SJSA1 (cell line): ENCODE results near the gene FAM3D. TPM values are rescaled to one million over a fixed set of nuclear protein-coding genes. Genes with fewer than 3 reads are reported as not detected.

Experiments used
- DNase-seq, 2 experiments: peaks; one replicate each; pipeline ENCODE4 v3.0.0-alpha.2; 2015 to 2020; ENCODE audit warnings: low spot score in 2 of 2, low read depth in 1 of 2
- H3K27ac ChIP-seq: fragments of 250-450 bp; sonication (Bioruptor Pico); 2 replicates; pipeline ENCODE4 v1.5.1; 2020; ENCODE audit warnings: mild to moderate bottlenecking, moderate library complexity
- H3K27me3 ChIP-seq: fragments of 250-450 bp; sonication (Bioruptor Pico); replicated peaks from 2 replicates; pipeline ENCODE4 v1.5.1; 2020; ENCODE audit warnings: mild to moderate bottlenecking, moderate library complexity
- H3K36me3 ChIP-seq: fragments of 250-450 bp; sonication (Bioruptor Pico); 2 replicates; pipeline ENCODE4 v1.5.1; 2020; ENCODE audit warnings: mild to moderate bottlenecking
- H3K4me1 ChIP-seq: fragments of 250-450 bp; sonication (Bioruptor Pico); replicated peaks from 2 replicates; pipeline ENCODE4 v1.6.1; 2021; ENCODE audit warnings: mild to moderate bottlenecking
- H3K4me3 ChIP-seq: fragments of 250-450 bp; sonication (Bioruptor Pico); 2 replicates; pipeline ENCODE4 v1.5.1; 2020; ENCODE audit warnings: mild to moderate bottlenecking
- H3K9me3 ChIP-seq: fragments of 250-450 bp; sonication (Bioruptor Pico); replicated peaks from 2 replicates; pipeline ENCODE4 v1.5.1; 2020; ENCODE audit warnings: mild to moderate bottlenecking
- total RNA-seq: library from RNA; depleted of rRNA; stranded (reverse); fragments of >200 nt; shearing (Covaris generic); gene quantifications from 2 replicates; pipeline ENCODE4 v1.2.3, GENCODE V29; 2014

FAM3D gene
- total RNA-seq, 1 experiment from 2014 or later: not detected

DNA sequence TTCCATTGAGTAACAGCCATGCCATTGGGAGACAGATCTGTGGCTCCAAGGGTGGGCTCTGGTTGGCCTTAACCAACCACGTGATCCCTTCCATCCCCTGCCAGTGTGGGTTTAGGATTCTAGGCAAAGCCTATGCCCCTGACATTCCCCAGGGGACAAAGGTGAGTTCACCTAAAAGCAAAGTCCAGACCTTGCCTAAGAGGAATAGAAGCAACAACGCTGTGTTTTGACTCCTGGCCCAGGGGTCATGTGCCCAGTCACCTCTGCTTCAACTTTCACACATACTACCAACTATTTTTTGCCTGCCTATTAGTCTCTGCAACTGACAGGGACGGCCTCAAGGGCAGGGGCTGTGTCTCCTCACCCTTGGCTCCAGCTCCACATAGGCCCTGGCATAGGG lies 42.0 kb downstream of the FAM3D start:
- DNase-seq: no peak
- no peaks in the 10 kb centered on the region for H3K36me3 ChIP-seq
- H3K4me1 ChIP-seq: peaks cover 25% of the 10 kb centered on the region
- H3K4me3 ChIP-seq: no peak overlapping the region
- H3K27ac ChIP-seq: no peak overlapping the region
- no peaks in the 10 kb centered on the region for H3K27me3 ChIP-seq
- H3K9me3 ChIP-seq: no peaks in the 10 kb centered on the region

DNA sequence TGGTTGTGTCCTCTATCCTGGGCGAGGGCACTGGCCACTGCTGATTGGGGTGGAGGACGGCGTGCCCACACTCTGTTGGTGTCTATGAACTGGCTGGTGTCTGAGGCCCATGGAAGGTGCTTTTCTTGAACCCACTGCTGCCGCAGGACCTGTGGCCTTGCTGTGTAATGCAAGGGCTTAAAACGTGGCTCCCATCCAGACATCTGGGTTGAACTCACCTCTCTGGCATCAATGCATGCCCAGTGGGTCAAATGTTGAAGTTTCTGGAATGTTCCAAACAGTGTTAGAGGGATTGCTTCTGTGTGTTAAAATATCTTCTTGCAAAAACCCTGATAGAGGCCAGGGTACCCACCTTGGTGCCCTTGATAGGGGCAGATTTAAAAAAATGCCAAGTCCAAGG lies 42.6 kb downstream of the FAM3D start:
- Histone ChIP-seq H3K36me3 (no peaks in the 10 kb centered on the region), H3K4me1 (peaks cover 19% of the 10 kb centered on the region), H3K4me3 (no peak overlapping the region), H3K27me3 (no peaks in the 10 kb centered on the region), H3K9me3 (no peaks in the 10 kb centered on the region), H3K27ac (no peak overlapping the region)
- DNase-seq: no peak

DNA sequence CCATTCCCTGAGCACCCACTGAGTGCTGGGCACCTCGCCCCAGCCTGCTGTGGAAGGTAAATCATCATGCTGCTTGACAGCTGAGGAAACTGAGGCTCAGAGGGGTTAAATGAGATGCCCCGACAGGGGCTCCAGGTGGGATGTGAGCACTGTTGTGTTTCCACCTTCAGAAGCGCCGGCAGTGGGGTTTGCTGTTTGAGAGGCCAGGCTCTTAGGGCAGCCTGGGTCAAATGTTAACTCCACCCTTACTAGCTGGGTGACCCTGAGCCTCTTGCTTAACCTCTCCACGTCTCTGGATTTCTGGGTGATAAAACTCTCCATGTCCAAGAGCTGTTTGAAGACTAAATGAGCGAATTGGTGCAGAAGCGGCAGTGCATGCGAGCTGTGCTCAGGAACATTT lies 43.1 kb downstream of the FAM3D start:
- Histone ChIP-seq H3K4me3 (no peak overlapping the region), H3K4me1 (peaks cover 14% of the 10 kb centered on the region), H3K36me3 (no peaks in the 10 kb centered on the region), H3K9me3 (no peaks in the 10 kb centered on the region), H3K27ac (no peak overlapping the region), H3K27me3 (no peaks in the 10 kb centered on the region)
- no peak for DNase-seq

DNA sequence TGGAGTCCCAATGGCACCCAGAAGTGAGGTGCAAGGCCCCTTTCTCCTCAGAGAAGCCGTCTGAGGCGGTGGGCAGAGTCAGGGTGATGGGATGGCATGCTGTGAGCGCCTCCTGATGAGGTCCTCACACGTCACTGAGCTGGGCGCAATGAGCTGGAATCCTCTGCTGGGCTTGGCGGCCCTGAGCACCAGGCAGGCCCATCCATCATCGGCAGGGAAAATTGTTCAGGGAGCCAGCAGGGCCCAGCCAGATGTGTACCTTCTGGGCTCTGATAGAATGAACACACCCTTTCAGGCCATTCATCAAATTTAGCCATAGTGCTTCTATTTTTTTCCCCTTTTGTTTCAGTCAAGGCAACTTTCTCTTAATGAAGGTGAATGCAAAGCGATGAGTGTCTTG lies 43.7 kb downstream of the FAM3D start:
- H3K27ac ChIP-seq: no peak overlapping the region

DNA sequence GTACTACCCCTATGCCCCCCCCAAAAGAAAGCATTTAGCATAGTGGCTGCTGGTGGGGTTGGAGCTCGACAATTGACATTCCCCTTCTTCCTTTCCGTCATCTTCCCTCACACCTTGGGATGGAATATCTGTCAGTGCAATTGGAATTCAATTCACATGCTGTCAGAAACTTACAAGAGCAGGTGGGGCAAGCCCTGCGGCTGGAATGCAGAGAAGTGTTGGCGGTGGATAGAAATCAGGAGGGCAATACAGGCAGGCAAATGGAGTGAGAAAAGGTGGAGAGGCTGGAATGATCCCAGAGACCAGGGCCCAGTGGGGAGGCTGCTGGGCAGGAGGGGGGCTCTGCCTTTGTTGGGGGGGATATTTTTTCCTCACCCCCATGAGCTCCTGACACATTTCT lies 44.1 kb downstream of the FAM3D start:
- H3K27ac ChIP-seq: no peak overlapping the region
- H3K27me3 ChIP-seq: no peaks in the 10 kb centered on the region
- DNase-seq: no peak
- no peaks in the 10 kb centered on the region for H3K9me3 ChIP-seq
- H3K4me3 ChIP-seq: no peak overlapping the region
- peaks cover 3% of the 10 kb centered on the region for H3K4me1 ChIP-seq
- no peaks in the 10 kb centered on the region for H3K36me3 ChIP-seq

More for the DNA sequence above, 43.7 kb downstream of the FAM3D start:
- peaks cover 8% of the 10 kb centered on the region for H3K4me1 ChIP-seq
- H3K36me3 ChIP-seq: no peaks in the 10 kb centered on the region
- DNase-seq: no peak
- H3K27me3 ChIP-seq: no peaks in the 10 kb centered on the region
- H3K4me3 ChIP-seq: no peak overlapping the region
- no peaks in the 10 kb centered on the region for H3K9me3 ChIP-seq

DNA sequence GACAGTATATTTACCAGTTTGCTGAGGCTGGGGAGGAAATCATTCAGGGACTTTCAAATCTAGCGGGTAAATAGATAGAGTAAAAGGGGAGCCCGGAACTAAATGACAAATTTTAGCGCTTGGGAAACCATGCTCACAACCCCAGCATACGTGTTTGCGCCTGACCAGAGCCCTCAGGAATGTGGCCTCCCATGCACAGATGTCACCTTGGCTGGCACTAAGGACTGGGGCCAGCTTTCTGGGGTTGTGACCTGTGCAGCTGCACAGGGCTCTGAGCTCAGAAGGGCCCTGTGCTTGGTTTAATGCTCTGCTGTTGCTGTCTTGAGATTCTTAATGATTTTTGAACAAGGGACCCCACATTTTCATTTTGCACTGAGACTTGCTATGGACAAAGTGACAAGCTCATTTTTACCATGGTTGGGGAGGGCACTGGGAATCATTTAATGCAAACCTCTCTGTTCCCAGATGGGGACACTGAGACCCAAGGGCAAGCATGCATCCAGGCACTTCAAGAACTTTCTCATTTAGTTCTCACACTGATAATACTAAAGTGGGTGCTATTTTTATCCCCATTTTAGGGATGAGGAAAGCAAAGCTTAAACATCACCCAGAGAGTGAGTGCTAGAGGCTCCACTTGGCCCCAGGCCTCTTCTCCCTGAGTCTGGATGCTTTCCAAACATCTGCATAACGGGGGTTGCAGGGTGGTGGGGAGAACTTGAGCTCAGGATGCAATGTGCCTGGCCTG lies 45.3 kb downstream of the FAM3D start:
- H3K9me3 ChIP-seq: no peaks in the 10 kb centered on the region
- no peaks in the 10 kb centered on the region for H3K36me3 ChIP-seq
- no peak for DNase-seq
- H3K27me3 ChIP-seq: no peaks in the 10 kb centered on the region
- H3K4me3 ChIP-seq: no peak overlapping the region
- no peak overlapping the region for H3K27ac ChIP-seq
- no peaks in the 10 kb centered on the region; the same call in 1 of the 2 replicates for H3K4me1 ChIP-seq

DNA sequence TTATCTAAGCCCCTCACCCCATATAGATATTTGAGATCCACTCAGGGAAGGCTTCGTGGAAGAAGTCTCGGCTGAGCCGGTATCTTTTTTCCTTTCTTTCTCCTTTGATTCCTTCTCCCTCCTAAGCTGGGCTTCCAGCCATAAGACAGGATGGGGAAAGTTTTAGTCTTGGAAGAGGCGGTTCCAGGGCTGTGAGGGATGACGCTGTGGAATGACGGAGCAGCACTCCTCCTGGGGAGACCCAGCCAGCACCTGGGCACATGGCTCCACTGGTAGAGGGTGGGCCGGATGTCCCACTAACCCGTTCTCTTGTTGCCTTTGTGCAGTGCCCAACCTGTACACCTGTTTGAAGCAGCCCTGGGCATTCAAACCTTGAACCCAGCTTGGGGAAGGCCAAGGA lies 46.2 kb downstream of the FAM3D start:
- no peak overlapping the region for H3K4me3 ChIP-seq
- no peaks in the 10 kb centered on the region; the same call in 1 of the 2 replicates for H3K4me1 ChIP-seq
- no peak overlapping the region for H3K27ac ChIP-seq
- DNase-seq: no peak
- no peaks in the 10 kb centered on the region for H3K27me3 ChIP-seq
- H3K36me3 ChIP-seq: no peaks in the 10 kb centered on the region
- H3K9me3 ChIP-seq: no peaks in the 10 kb centered on the region

DNA sequence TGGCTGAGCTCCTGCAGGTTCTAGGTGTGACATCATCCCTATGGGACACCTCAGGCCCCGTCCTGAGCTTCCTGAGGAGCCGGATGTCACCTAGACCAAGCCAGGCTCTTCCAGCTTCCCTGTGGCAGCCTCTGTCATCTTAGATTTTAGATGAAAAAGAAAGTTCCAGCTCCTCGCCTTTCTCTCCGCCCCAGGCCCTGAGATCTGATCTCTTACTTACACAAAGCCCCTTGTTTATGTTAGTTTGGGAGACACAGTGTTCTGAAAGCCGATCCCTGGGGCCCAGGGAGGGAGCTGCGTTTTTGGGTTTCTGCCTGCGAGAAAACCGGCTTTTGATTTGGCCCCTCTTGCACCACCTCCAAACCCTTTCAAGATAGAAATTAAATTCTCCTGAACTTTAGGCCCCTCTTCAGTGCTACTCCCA lies 49.2 kb downstream of the FAM3D start:
- H3K36me3 ChIP-seq: no peaks in the 10 kb centered on the region
- H3K4me3 ChIP-seq: no peak overlapping the region
- H3K9me3 ChIP-seq: no peaks in the 10 kb centered on the region
- H3K27me3 ChIP-seq: no peaks in the 10 kb centered on the region
- no peak for DNase-seq
- H3K4me1 ChIP-seq: no peaks in the 10 kb centered on the region
- no peak overlapping the region for H3K27ac ChIP-seq

DNA sequence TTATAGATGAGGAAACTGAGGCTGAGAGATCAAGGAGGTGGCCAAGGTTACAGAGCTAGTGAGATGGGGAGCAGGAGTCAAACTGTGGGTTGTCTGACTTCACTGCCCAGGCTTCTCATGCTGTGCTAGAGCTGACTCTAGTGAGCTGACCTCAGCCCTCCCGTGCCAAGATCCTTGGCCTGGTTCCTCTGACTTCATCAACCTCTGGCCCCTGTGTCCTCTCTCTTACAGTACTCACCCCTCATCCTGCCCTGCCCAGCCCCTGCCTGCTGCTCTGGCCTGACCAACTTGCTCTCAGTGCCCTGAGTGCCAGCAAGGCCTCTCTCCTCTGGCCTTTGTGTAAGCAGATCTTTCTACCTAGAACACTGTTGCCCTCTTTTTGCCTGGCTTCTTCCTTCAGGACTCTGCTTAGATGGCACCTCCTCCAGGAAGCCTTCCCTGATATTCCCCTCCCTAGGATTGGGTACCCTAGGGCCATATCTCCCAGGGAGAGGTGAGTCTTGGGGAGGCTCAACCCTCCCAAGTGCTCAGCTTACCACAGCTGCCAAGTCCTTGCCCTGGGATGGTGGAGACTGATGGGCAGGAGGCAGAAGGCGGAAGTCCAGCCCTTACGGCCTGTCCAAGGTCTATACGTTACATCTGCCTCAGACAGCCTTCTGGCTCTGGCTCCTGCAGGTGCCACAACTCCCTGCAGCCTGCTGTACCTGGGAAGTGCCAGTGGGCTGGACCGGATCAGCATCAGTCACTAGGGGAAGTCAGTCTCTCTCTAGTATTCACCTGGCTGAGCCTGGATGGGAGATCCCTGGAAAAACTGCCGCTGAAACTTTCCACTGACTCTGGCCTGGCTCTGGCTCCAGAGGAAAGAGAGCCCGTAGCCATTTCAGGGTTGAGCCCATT lies 53.1 kb downstream of the FAM3D start:
- Histone ChIP-seq H3K36me3 (no peaks in the 10 kb centered on the region), H3K9me3 (no peaks in the 10 kb centered on the region), H3K4me1 (no peaks in the 10 kb centered on the region), H3K4me3 (no peak overlapping the region), H3K27me3 (no peaks in the 10 kb centered on the region), H3K27ac (no peak overlapping the region)
- DNase-seq: no peak

DNA sequence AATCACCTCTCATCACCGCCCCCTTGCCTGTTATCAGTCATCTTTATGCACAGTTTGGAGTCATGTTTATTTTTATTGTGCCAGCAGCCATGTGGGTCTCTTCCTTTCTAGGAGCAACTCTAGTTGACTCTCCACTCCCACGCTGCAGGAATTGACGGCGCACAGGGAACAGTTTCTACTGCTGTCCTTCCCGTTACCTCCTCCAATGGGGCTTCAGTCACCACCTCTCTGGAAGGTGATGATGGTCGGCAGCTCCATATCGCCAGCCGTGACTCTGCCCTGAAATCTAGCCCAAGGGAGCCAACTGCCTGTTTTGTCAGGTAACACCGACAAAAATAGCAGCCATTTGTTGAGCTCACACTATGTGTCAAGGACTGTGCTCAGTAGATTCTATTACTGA lies 53.7 kb downstream of the FAM3D start:
- H3K36me3 ChIP-seq: no peaks in the 10 kb centered on the region
- no peaks in the 10 kb centered on the region for H3K4me1 ChIP-seq
- DNase-seq: no peak

DNA sequence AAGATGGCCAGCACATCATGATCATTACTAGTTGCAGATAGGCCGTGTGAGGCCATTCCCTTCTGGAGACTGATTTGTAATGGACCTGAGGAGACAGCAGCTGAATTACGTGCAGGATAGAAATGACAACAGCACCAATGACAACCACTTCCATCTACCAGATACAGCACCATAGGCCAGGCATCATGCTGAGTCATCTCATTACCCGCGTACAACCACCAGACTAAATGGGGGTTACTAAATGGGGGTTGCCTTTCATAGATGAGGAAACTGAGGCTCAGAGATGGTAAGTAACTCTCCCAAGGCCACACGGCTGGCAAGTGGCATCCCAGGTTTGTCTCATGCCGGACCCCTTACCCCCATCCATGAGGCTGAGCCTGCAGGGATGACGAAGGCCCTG lies 56.6 kb downstream of the FAM3D start:
- Histone ChIP-seq H3K4me1 (no peaks in the 10 kb centered on the region), H3K36me3 (no peaks in the 10 kb centered on the region), H3K9me3 (no peaks in the 10 kb centered on the region), H3K4me3 (no peak overlapping the region), H3K27ac (no peak overlapping the region), H3K27me3 (no peaks in the 10 kb centered on the region)
- DNase-seq: no peak

More for the DNA sequence above, 53.7 kb downstream of the FAM3D start:
- H3K9me3 ChIP-seq: no peaks in the 10 kb centered on the region
- no peaks in the 10 kb centered on the region for H3K27me3 ChIP-seq
- H3K27ac ChIP-seq: no peak overlapping the region
- no peak overlapping the region for H3K4me3 ChIP-seq

DNA sequence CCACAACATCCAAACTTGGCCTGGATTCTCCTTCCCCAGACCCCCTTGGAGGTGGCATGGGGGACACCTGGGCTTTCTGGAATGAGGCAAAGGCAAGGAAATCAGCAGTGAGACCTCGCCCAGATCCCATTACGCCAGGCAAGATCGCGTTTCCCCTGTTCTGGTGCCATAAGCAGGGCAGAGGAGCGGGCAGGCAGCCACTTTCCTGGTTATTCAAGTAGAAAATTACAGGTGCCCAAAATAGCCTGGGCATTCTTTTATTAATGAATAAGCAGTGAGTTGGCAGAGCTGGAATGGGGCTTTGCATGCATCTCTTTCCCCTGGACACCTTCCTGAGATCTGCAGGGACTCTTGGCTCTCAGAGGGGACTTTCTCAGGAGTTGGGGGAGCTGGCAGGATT lies 57.9 kb downstream of the FAM3D start:
- no peaks in the 10 kb centered on the region for H3K27me3 ChIP-seq
- H3K27ac ChIP-seq: no peak overlapping the region
- no peak overlapping the region for H3K4me3 ChIP-seq
- no peaks in the 10 kb centered on the region for H3K36me3 ChIP-seq
- H3K9me3 ChIP-seq: no peaks in the 10 kb centered on the region
- H3K4me1 ChIP-seq: no peaks in the 10 kb centered on the region
- DNase-seq: no peak

DNA sequence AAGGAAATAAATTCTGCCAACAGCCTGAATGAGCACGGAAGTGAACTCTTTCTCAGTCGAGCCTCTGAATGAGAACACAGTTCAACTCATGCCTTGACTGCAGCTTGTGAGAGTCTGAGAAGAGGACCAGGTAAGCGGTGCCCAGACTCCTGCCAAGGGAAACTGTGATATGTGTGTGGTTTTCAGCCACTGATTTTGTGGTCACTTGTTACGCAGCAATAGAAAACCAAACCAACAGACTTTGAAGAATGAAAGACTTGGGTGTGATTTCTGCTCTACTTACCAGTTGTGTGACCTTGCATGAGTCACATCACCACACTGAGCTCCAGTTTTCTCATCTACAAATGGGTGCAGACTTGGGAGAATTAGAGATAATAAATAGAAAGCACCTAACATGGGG lies 58.8 kb downstream of the FAM3D start:
- Histone ChIP-seq H3K9me3 (no peaks in the 10 kb centered on the region), H3K4me3 (no peak overlapping the region), H3K4me1 (no peaks in the 10 kb centered on the region), H3K36me3 (no peaks in the 10 kb centered on the region), H3K27ac (no peak overlapping the region), H3K27me3 (no peaks in the 10 kb centered on the region)
- no peak for DNase-seq

DNA sequence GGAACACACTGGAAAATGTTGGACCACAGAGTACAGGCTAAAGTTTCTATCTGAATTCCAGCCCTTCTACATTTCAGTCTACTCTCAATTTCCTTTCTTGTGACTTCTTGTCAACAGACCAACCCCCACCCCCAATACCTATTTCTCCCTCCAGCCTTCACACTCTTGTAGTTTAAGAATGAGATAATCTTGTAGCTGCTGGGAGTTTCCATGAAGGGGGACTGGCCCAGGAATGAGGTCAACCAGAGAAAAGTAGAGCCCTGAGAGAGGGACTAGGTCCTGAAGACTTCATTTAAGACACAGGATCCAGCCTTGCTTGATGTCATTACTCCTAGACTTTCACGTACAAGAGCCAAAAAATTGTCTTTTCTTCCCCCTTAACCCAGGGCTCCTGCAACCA lies 59.9 kb downstream of the FAM3D start:
- Histone ChIP-seq H3K4me3 (no peak overlapping the region), H3K4me1 (no peaks in the 10 kb centered on the region), H3K9me3 (no peaks in the 10 kb centered on the region), H3K36me3 (no peaks in the 10 kb centered on the region), H3K27me3 (no peaks in the 10 kb centered on the region), H3K27ac (no peak overlapping the region)
- no peak for DNase-seq
